ENCODE measurements around the gene COG7. TPM values are rescaled to one million over a fixed set of nuclear protein-coding genes. Genes with fewer than 3 reads are reported as not detected.
A peak's percentile ranks its signal among the peaks of the same experiment; 100 is the strongest.
"Not testable (repeated sequence)": the region's sequence is repeated elsewhere in the genome, so short reads cannot be mapped to it uniquely, and the experiment has no call there.

The COG7 gene
- polyA plus RNA-seq, 1 donor from 2014 or later, result 7.1 TPM

DNA sequence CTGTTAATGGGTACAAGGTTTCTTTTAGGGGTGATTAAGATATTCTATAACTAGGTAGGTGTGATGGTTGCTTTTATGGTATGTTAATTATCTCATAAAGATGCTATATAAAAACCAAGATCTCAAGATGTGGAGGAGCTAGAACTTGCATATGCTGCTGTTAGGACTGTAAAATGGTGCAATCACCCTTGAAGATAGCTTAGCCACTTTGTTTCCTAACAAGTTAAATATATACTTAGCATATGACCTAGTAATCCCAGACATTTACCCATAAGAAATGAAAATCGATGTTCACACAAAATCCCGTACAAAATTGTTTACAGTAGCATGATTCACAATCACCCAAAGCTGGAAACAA is 32.2 kb upstream of the COG7 start:
- Mint-ChIP-seq H3K27me3 (no peaks in the 10 kb centered on the region), H3K9me3 (no peaks in the 10 kb centered on the region), H3K27ac (peak overlapping the region in 1 of 3 donors; percentile 56), H3K4me1 (peaks cover 0 to 4% (median 2%) of the 10 kb centered on the region in 3 donors), H3K4me3 (no peak overlapping the region), H3K36me3 (peaks cover 3% of the 10 kb centered on the region)

GRCh38 chr16:23484510-23485256 is 31.7 kb upstream of the COG7 start:
- no peaks in the 10 kb centered on the region for H3K9me3 Mint-ChIP-seq
- peak overlapping the region in 1 of 4 donors; percentile 27 for H3K4me3 Mint-ChIP-seq
- no peaks in the 10 kb centered on the region for H3K27me3 Mint-ChIP-seq
- H3K36me3 Mint-ChIP-seq, result peaks cover 3% of the 10 kb centered on the region
- H3K4me1 Mint-ChIP-seq, result peaks cover 0 to 4% (median 2%) of the 10 kb centered on the region in 3 donors
- peak overlapping the region in 1 of 3 donors; percentile 56 for H3K27ac Mint-ChIP-seq

DNA sequence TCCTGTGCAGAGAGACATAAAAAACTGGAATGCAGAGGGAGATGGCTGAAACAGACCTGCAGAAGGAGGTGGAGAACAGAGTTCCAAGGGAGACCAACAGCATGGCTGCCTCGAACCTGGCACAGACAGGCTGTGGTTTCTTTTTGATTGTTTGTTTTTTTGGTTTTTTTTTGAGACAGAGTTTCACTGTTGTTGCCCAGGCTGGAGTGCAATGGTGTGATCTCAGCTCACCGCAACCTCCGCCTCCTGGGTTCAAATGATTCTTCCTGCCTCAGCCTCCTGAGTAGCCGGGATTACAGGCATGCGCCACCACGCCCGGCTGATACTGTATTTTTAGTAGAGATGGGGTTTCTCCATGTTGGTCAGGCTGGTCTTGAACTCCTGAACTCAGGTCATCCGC is 30.5 kb upstream of the COG7 start:
- H3K4me1 Mint-ChIP-seq, H3K36me3 Mint-ChIP-seq, H3K27me3 Mint-ChIP-seq, H3K4me3 Mint-ChIP-seq, H3K9me3 Mint-ChIP-seq: not testable (repeated sequence)
- H3K27ac Mint-ChIP-seq, result peak overlapping the region; percentile 18 to 88 (median 27)

DNA sequence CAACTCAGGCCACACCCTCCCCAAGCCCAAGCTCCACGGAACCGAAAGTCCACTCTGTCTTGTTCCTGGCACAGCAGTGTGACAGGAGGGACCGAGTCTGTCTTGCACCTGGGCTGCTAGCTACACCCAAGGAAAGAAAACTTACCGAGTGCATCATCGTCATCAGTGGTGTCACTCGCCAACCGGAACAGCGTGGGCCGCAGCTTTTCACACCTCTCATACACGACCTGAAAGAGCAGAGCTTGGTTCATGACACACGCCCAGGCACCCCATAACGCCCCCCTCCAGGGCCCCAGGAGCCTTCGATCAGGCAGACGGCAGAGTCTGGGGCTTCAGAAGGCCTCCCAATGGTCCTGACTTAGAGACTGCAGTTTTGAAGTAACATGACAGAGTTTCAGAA is 29.8 kb upstream of the COG7 start:
- Mint-ChIP-seq H3K36me3 (peaks cover 5% of the 10 kb centered on the region), H3K27ac (peak overlapping the region; percentile 18 to 88 (median 27)), H3K4me3 (no peak overlapping the region)

DNA sequence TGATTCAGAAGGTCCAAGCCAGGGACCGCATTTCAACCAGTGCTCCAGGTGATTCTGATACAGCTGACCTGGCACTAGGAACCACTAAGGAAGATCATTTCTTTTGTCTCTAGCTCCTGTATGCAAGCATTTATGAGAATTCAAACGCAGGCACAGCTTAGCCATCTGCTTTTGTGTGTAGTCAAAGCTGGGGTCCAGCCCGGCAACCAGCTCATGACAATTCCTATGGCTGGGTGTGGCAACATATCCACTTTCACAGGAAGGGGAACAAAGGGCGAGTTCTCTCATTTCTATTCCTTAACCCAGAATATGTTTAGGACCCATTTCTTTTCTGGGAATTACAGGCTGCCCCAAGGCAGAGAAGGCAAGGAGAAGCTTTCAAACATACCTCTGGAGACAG is 27.3 kb upstream of the COG7 start:
- Mint-ChIP-seq H3K27me3 (no peaks in the 10 kb centered on the region), H3K4me1 (peaks cover 2 to 4% (median 4%) of the 10 kb centered on the region in 3 donors), H3K36me3 (peaks cover 1% of the 10 kb centered on the region), H3K9me3 (no peaks in the 10 kb centered on the region), H3K27ac (peak overlapping the region in 1 of 3 donors; percentile 45), H3K4me3 (peak overlapping the region in 1 of 4 donors; percentile 17)

More for the DNA sequence above, 29.8 kb upstream of the COG7 start:
- no peaks in the 10 kb centered on the region for H3K9me3 Mint-ChIP-seq
- H3K27me3 Mint-ChIP-seq, result no peaks in the 10 kb centered on the region
- peaks cover 0 to 4% (median 2%) of the 10 kb centered on the region in 3 donors for H3K4me1 Mint-ChIP-seq

GRCh38 chr16:23479138-23479537 is 26.1 kb upstream of the COG7 start:
- H3K36me3 Mint-ChIP-seq, result peaks cover 1% of the 10 kb centered on the region
- peak overlapping the region; percentile 45 to 93 (median 85) for H3K27ac Mint-ChIP-seq
- H3K27me3 Mint-ChIP-seq, result no peaks in the 10 kb centered on the region
- H3K4me3 Mint-ChIP-seq, result no peak overlapping the region
- H3K4me1 Mint-ChIP-seq, result peaks cover 2 to 4% (median 4%) of the 10 kb centered on the region in 3 donors
- no peaks in the 10 kb centered on the region for H3K9me3 Mint-ChIP-seq

- H3K4me1 Mint-ChIP-seq, result peaks cover 2 to 4% (median 4%) of the 10 kb centered on the region in 3 donors
- no peaks in the 10 kb centered on the region for H3K9me3 Mint-ChIP-seq
- peak overlapping the region in 2 of 3 donors; percentile 32 to 93 for H3K27ac Mint-ChIP-seq
- H3K4me3 Mint-ChIP-seq, result no peak overlapping the region
- no peaks in the 10 kb centered on the region for H3K27me3 Mint-ChIP-seq
- peaks cover 1% of the 10 kb centered on the region for H3K36me3 Mint-ChIP-seq
Measured at GRCh38 chr16:23478566-23478965, 25.6 kb upstream of the COG7 start.

DNA sequence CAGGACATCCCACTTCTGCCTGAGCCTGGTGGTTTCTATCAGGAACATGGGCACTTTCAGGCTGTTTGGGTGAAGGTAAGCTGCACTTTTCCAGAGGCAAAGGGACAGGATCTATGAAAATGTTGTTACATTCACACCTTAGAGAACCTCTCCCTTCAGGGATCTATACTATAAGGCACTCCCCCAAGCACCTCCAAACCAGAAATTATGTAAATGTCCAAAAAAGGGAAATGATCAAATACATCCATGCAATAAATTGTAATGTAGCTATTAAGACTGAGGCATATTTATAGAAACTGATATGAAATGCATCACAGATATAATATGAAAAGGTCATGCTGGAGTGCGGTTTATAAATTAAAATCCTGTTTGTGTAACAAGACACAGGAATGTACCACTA is 23.3 kb upstream of the COG7 start:
- Mint-ChIP-seq H3K9me3 (no peaks in the 10 kb centered on the region), H3K27ac (peak overlapping the region in 2 of 3 donors; percentile 13 to 29), H3K4me1 (peaks cover 0 to 4% (median 0%) of the 10 kb centered on the region in 3 donors), H3K36me3 (peaks cover 1% of the 10 kb centered on the region), H3K27me3 (no peaks in the 10 kb centered on the region), H3K4me3 (no peak overlapping the region)

DNA sequence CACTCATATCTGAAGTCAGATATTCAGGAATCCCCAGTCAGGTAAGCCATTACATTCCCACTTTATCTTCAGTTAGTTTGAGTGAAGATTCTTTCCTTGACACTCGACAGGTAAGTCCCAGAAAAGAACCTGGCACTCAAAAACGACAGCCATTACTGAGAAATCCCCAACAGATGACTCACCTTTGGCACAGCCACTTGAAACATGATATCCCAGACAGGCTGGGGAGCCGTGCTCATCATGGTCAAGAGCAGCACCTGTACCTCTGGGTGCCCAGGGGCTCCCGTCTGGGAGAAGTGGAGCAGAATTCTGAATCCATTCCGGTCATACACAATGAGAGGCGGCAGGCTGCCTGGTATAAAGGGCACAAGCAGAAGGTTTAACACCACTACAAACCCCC is 16.8 kb upstream of the COG7 start:
- Mint-ChIP-seq H3K27ac (no peak overlapping the region), H3K4me3 (no peak overlapping the region), H3K27me3 (no peaks in the 10 kb centered on the region), H3K36me3 (no peaks in the 10 kb centered on the region), H3K4me1 (no peaks in the 10 kb centered on the region), H3K9me3 (no peaks in the 10 kb centered on the region)

GRCh38 chr16:23466162-23466885 is 13.3 kb upstream of the COG7 start:
- no peaks in the 10 kb centered on the region for H3K9me3 Mint-ChIP-seq
- peak overlapping the region in 1 of 3 donors; percentile 89 for H3K27ac Mint-ChIP-seq
- peaks cover 0 to 2% (median 0%) of the 10 kb centered on the region in 3 donors for H3K4me1 Mint-ChIP-seq
- no peaks in the 10 kb centered on the region for H3K27me3 Mint-ChIP-seq
- H3K4me3 Mint-ChIP-seq, result peak overlapping the region in 1 of 4 donors; percentile 8
- no peaks in the 10 kb centered on the region for H3K36me3 Mint-ChIP-seq

DNA sequence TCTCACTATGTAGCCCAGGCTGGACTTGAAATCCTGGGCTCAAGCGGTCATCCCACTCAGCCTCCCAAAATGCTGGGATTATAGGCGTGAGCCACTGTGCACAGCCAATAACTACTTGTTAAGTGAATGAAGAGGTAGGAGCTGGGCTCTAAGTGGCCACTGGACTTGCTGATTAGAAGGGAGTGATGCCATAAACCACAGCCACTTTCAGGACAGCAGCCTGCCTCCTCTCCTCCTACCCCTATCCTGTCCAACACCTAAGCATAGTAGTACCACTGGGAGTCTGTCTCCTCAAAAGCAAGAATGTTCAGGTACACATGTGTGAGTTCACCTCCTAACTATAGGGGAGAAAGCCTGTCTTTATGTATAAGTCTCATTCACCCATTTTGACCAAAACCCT is 12.2 kb upstream of the COG7 start:
- no peaks in the 10 kb centered on the region for H3K9me3 Mint-ChIP-seq
- H3K36me3 Mint-ChIP-seq, result no peaks in the 10 kb centered on the region

DNA sequence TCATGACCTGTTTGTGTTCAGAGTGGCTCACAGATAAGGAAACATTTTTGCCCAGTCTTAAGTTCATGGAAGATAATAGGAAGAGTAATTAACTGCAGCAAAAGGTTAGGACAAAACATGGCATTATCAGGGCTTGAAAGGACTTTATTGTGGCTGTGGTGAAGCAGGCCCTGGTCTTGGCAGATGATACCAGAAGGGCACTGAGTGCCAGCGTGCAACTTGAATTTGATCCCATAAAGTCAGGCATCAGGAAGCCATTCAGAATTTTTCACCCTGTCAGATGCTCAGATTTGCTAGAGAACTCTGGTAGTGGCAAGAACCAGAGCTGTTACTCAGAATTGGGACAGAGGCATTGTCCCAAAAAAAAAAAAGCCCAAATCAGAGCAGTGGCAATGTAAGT is 11.2 kb upstream of the COG7 start:
- H3K27ac Mint-ChIP-seq, result peak overlapping the region in 2 of 3 donors; percentile 2 to 47
- no peaks in the 10 kb centered on the region for H3K9me3 Mint-ChIP-seq
- H3K27me3 Mint-ChIP-seq, result no peaks in the 10 kb centered on the region
- H3K4me1 Mint-ChIP-seq, result peaks cover 0 to 2% (median 0%) of the 10 kb centered on the region in 3 donors
- no peak overlapping the region for H3K4me3 Mint-ChIP-seq
- no peaks in the 10 kb centered on the region for H3K36me3 Mint-ChIP-seq

More for the DNA sequence above, 12.2 kb upstream of the COG7 start:
- Mint-ChIP-seq H3K4me3 (no peak overlapping the region), H3K27ac (no peak overlapping the region), H3K4me1 (peaks cover 0 to 2% (median 0%) of the 10 kb centered on the region in 3 donors), H3K27me3 (no peaks in the 10 kb centered on the region)

GRCh38 chr16:23462994-23463393 is 10.0 kb upstream of the COG7 start:
- peak overlapping the region in 1 of 4 donors; percentile 27 for H3K4me3 Mint-ChIP-seq
- peak overlapping the region in 1 of 3 donors; percentile 4 for H3K27ac Mint-ChIP-seq
- H3K9me3 Mint-ChIP-seq, H3K36me3 Mint-ChIP-seq, H3K4me1 Mint-ChIP-seq, H3K27me3 Mint-ChIP-seq: not testable (repeated sequence)

DNA sequence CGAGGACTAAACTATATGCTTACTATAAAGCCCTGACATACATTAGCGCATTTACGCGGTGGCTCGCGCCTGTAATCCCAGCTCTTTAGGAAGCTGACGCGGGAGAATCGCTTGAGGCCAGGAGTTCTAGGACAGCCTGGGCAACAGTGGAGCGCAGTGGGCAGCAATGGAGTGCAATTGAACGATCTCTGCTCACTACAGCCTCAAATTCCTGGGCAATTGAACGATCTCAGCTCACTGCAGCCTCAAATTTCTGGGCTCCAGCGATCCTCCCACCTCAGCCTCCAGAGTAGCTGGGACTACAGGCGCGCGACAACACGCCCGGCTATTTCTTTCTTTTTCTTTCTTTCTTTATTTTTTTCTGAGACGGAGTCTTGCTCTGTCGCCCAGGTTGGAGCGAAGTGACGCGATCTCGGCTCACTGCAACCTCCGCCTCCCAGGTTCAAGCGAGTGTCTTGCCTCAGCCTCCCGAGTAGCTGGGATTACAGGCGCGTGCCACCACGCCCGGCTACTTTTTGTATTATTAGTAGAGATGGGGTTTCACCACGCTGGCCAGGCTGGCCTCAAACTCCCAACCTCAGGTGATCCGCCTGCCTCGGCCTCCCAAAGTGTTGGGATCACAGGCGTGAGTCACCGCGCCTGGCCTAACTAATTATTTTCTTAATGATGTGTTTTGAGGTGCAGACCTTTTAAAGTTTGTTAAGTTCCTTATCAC is 506 bp upstream of the COG7 start:
- Mint-ChIP-seq H3K36me3 (no peaks in the 10 kb centered on the region), H3K4me1 (peaks cover 14 to 21% (median 16%) of the 10 kb centered on the region in 3 donors), H3K4me3 (peak overlapping the region; percentile 91 to 98 (median 97)), H3K9me3 (no peaks in the 10 kb centered on the region), H3K27ac (peak overlapping the region; percentile 95 to 97 (median 95)), H3K27me3 (no peaks in the 10 kb centered on the region)

GRCh38 chr16:23452221-23452571 is 793 bp downstream of the COG7 start:
- H3K36me3 Mint-ChIP-seq, result no peaks in the 10 kb centered on the region
- no peaks in the 10 kb centered on the region for H3K9me3 Mint-ChIP-seq
- no peaks in the 10 kb centered on the region for H3K27me3 Mint-ChIP-seq
- peak overlapping the region; percentile 91 to 98 (median 97) for H3K4me3 Mint-ChIP-seq
- peak overlapping the region; percentile 95 to 97 (median 95) for H3K27ac Mint-ChIP-seq
- peaks cover 15 to 24% (median 16%) of the 10 kb centered on the region in 3 donors for H3K4me1 Mint-ChIP-seq
